Measurements from ENCODE around the gene CFAP77.

CFAP77 gene

DNA sequence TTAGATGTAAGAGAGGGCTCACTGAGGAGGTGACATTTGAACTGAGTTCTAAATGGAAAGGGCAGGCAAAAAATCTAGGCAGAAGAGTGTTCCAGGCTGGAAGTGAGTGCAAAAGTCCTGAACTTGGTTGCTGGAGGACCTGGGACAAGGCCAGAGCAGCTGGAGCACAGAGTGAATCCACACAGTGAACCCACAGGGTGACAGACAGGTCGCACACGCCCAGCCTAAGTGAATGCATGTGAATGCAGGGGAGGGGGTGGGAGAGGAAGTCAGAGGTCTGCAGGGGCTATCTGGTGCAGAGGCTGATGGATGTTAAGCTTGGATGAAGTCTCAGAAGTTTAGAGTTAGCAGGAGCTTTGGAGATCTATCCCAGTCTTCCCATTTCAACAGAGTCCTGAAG, 2.8 kb upstream of the CFAP77 start:
- in situ Hi-C loops (cut with MboI; ENCODE audit: low sequenced_read_pairs), result no loop called here

DNA sequence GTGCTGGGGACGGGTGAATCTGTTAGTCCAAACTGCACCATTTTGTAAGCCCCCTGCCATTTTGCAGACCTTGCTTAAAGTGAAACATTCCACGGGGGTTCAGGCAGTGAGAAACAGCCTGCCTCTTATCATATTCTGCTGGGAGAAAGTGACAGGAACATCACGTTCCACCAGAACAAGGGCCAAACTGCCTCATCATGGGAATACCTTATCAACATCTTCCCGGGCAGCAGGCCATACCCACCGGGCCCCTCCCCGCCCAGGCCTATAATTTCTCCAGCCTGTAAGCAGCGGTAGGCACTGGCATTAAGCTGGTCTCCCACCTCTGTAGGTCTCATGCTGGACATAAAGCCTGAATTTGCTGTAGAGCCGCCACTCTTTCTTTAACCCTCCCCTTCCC, 1.5 kb upstream of the CFAP77 start:
- in situ Hi-C loops (cut with MboI; ENCODE audit: low sequenced_read_pairs), result no loop called here

- in situ Hi-C loops (cut with MboI; ENCODE audit: low sequenced_read_pairs), result loop anchor here (10.0 kb wide), 1 partner anchor 164 kb away; no protein-coding TSS in a partner anchor
Observed at GRCh38 chr9:132410642-132411041, 631 bp downstream of the CFAP77 start.

GRCh38 chr9:132411091-132411508, 1.1 kb downstream of the CFAP77 start:
- in situ Hi-C loops (cut with MboI; ENCODE audit: low sequenced_read_pairs), result loop anchor here (10.0 kb wide), 1 partner anchor 164 kb away; no protein-coding TSS in a partner anchor

- in situ Hi-C loops (cut with MboI; ENCODE audit: low sequenced_read_pairs), result loop anchor here (10.0 kb wide), 1 partner anchor 163 kb away; no protein-coding TSS in a partner anchor
Observed at GRCh38 chr9:132412089-132412488, 2.1 kb downstream of the CFAP77 start.

GRCh38 chr9:132413926-132414325, 3.9 kb downstream of the CFAP77 start:
- in situ Hi-C loops (cut with MboI; ENCODE audit: low sequenced_read_pairs), result loop anchor here (10.0 kb wide), 1 partner anchor 161 kb away; no protein-coding TSS in a partner anchor

- in situ Hi-C loops (cut with MboI; ENCODE audit: low sequenced_read_pairs), result loop anchor here (10.0 kb wide), 1 partner anchor 160 kb away; no protein-coding TSS in a partner anchor
Observed at GRCh38 chr9:132414731-132415130, 4.7 kb downstream of the CFAP77 start.

- in situ Hi-C loops (cut with MboI; ENCODE audit: low sequenced_read_pairs), result loop anchor here (10.0 kb wide), 1 partner anchor 160 kb away; no protein-coding TSS in a partner anchor
Observed at GRCh38 chr9:132415181-132415580, 5.2 kb downstream of the CFAP77 start.

DNA sequence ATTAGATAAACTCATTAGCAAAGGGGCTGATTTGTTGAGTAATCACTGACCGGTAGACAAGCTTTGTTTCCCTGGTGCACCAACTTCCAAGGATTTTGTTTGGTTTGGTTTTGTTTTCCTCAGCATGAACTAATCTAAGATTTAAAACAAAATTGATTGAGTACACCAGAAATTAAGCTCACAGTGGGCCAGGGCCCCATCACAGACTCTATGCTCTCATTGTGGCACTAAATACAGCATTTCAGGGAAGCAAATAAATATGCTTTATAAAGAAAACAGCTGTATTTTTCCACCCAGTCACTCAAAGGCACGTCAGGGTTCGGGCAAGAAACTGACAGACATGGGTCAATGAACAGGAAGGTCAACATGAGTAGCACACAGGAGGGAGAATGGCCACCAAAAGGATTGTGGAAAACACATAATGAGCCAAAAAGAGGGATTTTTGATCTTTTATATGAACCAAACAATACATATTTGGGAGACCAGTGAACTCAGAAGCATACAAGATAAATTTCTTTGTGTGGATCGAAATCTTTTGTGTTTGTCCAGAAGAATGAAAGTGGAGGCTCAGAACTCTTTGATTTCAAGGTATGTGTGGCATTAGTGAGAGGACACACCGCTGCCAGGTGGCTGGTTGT, 8.8 kb downstream of the CFAP77 start:
- in situ Hi-C loops (cut with MboI; ENCODE audit: low sequenced_read_pairs), result loop anchor here (10.0 kb wide), 1 partner anchor 156 kb away; no protein-coding TSS in a partner anchor

GRCh38 chr9:132422574-132422973, 12.6 kb downstream of the CFAP77 start:
- in situ Hi-C loops (cut with MboI; ENCODE audit: low sequenced_read_pairs), result no loop called here

GRCh38 chr9:132423503-132423902, 13.5 kb downstream of the CFAP77 start:
- in situ Hi-C loops (cut with MboI; ENCODE audit: low sequenced_read_pairs), result no loop called here

DNA sequence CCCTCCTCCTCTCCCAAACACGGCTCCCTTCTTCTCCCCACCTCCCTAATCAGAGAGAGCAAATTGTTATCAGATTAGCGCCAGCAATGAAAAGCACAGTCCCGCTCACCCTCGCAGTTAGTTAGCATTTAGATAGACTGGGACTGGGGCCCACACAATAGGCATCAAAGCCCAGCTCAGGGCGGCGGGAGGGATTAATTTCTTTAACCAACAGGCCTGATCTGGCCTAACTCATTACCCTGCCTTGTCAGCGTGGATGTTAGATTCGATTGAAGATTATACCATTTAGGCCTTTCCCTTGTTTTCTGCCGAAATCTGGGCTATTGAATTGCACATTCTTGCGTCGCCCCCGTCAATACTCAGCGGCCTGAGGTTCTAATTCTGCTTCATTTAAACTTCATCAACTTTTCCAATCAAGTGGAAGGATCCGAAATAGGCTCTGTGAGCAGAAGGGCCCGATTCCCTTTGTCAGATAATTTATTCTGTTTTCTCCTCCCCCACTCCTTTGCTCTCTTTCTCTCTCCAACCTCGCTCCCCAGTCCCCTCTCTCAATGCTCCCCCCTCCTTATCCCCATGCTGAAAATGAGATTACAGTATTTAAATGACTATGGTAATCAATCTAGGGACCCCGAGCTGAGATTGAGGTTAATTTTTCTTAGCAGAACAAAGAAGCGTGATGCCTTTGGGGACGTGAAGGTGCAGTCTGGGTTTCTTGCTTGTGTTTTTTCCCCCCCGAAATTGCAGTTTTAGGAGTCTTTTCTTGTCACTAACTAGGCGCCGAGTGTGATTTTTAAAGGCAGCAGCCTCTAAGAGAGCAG, 15.1 kb downstream of the CFAP77 start:
- in situ Hi-C loops (cut with MboI; ENCODE audit: low sequenced_read_pairs), result no loop called here

DNA sequence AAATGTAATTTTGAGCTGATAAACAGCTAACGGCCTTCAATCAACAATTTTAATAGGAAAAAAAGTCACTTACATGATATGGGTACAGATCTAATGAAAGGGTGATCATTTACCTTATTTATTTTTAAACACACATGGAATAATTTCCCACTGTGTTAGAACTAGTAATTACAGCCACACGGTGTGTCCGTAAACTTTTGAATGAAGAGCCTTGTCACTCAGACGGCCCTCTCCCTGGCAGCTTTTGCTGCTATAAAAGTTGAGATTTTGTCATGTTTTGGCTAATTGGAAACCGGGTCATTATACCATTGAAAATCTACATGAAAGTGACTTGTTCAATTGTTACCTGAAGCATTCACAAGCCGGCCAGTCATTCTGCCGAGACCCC, 15.7 kb downstream of the CFAP77 start:
- in situ Hi-C loops (cut with MboI; ENCODE audit: low sequenced_read_pairs), result no loop called here

- in situ Hi-C loops (cut with MboI; ENCODE audit: low sequenced_read_pairs), result no loop called here
Observed at GRCh38 chr9:132426639-132427414, 16.8 kb downstream of the CFAP77 start.

- in situ Hi-C loops (cut with MboI; ENCODE audit: low sequenced_read_pairs), result no loop called here
Observed at GRCh38 chr9:132430998-132431397, 21.0 kb downstream of the CFAP77 start.

DNA sequence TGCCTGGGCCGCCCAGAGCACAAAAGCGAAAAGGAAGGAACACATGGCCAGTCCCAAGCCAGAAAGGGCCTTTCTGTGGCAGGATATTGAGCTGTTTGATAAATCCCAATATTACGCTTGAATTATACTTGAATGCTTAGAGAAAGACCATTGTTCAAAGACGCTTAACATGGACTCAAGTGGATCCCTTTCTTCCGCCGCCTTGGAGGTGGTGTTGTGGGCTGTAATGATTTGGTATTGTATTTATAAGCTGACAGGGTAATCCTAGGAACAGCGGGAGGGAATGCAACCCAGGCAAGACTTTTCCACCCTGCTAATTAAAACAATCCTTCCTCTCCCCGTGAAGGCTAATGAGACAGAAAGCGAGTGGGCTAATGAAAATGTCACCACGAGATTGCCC, 24.9 kb downstream of the CFAP77 start:
- in situ Hi-C loops (cut with MboI; ENCODE audit: low sequenced_read_pairs), result no loop called here

DNA sequence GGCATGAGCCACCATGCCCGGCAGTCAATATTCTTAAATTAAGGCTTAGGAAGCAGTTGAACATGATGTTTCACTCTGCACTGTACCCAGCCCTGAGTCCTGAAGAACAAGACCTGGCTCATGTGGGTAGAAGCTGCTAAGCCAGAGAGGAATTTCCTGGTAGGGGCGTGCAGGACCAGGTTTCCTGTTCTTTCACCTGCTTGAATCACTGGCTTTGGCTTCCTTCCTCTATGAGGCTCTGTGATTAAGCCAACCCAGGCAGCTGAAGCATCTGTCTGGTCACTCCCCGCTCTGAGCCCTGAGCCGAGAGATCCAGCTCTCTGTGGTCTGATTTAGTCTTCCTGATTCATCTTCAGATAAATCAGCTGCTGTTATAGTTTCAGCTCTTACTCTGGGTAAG, 29.1 kb downstream of the CFAP77 start:
- in situ Hi-C loops (cut with MboI; ENCODE audit: low sequenced_read_pairs), result no loop called here

DNA sequence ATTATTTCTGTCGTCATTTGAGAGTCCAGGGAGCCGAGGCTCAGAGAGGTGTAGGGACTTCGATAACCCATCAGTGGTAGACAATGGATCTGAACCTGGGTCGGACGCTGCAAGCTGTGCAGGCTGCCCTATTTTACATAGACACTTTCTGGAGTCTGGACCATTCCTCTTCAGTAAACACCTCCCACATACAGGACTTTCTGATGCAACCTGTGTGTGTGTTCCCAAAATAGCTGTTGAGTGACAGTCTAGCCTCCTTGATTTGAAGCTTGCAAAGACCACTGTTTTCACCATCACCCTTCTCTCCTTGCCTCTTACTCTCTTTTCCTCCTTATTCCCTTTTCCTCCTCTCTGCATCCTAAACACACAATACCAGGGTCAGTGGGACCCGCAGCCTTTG, 30.7 kb downstream of the CFAP77 start:
- in situ Hi-C loops (cut with MboI; ENCODE audit: low sequenced_read_pairs), result no loop called here

DNA sequence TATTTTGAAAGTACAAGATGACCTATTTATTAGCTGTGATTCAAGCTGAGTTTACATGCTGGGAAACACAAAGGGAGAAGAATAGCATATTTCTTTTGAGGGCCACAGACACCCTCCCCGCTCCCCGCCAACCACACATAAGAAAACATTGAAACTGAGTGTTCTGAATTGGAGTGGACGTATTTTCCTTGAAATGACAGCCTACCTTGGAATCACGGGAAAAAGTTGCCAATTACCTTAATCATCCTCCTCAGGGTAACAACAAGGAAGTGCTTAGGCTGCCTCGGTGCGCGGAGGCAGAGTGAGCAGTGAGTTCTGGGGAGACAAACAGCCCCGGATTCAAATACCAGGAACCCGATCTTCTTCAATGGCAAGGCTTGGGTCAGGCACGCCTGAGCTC, 31.4 kb downstream of the CFAP77 start:
- in situ Hi-C loops (cut with MboI; ENCODE audit: low sequenced_read_pairs), result no loop called here

- in situ Hi-C loops (cut with MboI; ENCODE audit: low sequenced_read_pairs), result no loop called here
Observed at GRCh38 chr9:132443951-132444607, 34.1 kb downstream of the CFAP77 start.

- in situ Hi-C loops (cut with MboI; ENCODE audit: low sequenced_read_pairs), result no loop called here
Observed at GRCh38 chr9:132446887-132447286, 36.9 kb downstream of the CFAP77 start.

Measured in HL-60/S4 treated with retinoic acid at 250 ng/mL for 4 days and 3 days (cell line).